ENCODE data around the gene CAV3.

GRCh38 chr3:8734908-8735307 lies 1.3 kb downstream of the CAV3 start:
- TF ChIP-seq CTCF (IDR thresholded peaks at IDR 0.05; ENCODE audit: low read depth, low read length, missing input control) (no peak), RAD21 (IDR thresholded peaks at IDR 0.05) (no peak), TAF1 (conservative IDR thresholded peaks at IDR 0.05) (no peak), MAX (IDR thresholded peaks at IDR 0.05) (no peak), EGR1 (IDR thresholded peaks at IDR 0.05; ENCODE audit: low read depth in 2 of 2) (no peak), ATF3 (IDR thresholded peaks at IDR 0.05) (no peak), ZBTB33 (IDR thresholded peaks at IDR 0.05) (no peak)

Data from liver (tissue), 3 donors.